ENCODE results near the gene SALL4. TPM values are rescaled to one million over a fixed set of nuclear protein-coding genes. Genes with fewer than 3 reads are reported as not detected.
"Not testable (repeated sequence)": the region's sequence is repeated elsewhere in the genome, so short reads cannot be mapped to it uniquely, and the experiment has no call there.

The SALL4 gene
- total RNA-seq, 1 donor from 2014 or later: not detected

DNA sequence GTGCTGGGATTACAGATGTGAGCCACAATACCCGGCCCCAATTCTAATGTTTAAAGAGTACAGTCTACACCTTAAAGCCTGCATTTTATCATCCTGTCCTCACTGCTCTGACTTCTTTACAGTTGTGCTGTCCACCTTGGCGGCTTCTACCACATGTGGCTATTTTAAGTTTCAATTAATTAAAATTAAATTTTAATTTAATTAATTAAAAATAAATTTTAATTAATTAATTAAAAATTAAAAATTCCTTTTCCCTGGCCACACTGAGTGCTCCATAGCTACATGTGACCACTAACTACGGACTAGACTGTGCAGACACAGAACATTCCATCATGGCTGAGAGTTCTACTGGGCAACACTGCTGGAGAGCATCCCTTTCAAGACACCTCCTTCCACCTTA, 61.5 kb downstream of the SALL4 start:
- DNase-seq (no peak), ATAC-seq (ENCODE audit: low read depth) (no peak)
- Mint-ChIP-seq H3K27me3 (peaks cover 4% of the 10 kb centered on the region), H3K4me3 (no peak overlapping the region), H3K36me3 (ENCODE audit: low read depth) (no peaks in the 10 kb centered on the region), H3K9me3 (no peaks in the 10 kb centered on the region), H3K27ac (no peak overlapping the region), H3K4me1 (no peaks in the 10 kb centered on the region)
- POLR2A ChIA-PET: no interaction called here
- TF ChIP-seq CTCF (IDR thresholded peaks at IDR 0.05): no peak
- intact Hi-C loops (cut with micrococcal nuclease): no loop called here
- CTCF ChIA-PET: no interaction called here

DNA sequence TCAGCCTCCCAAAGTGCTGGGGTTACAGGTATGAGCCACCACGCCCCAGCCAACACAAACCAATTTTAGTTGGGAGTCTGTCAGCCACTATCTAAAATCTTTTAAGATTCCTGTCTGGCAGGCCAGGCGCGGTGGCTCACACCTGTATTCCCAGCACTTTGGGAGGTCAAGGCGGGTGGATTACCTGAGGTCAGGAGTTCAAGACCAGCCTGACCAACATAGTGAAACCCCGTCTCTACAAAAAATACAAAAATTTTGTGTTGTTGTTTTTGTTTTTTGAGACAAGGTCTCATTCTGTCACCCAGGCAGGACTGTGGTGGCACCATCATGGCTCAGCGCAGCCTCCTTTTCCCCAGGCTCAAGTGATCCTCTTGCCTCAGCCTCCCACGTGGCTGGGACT, 62.0 kb downstream of the SALL4 start:
- not testable (repeated sequence) for H3K4me3 Mint-ChIP-seq; H3K4me1 Mint-ChIP-seq; ATAC-seq (ENCODE audit: low read depth)

GRCh38 chr20:51739722-51740249, 62.5 kb downstream of the SALL4 start:
- ATAC-seq (ENCODE audit: low read depth) (no peak), DNase-seq (no peak)
- intact Hi-C loops (cut with micrococcal nuclease): no loop called here
- POLR2A ChIA-PET: no interaction called here
- CTCF ChIA-PET: no interaction called here
- peaks cover 4% of the 10 kb centered on the region for H3K27me3 Mint-ChIP-seq
- no peak for TF ChIP-seq CTCF (IDR thresholded peaks at IDR 0.05)
- no peak overlapping the region for H3K4me3 Mint-ChIP-seq
- no peak overlapping the region for H3K27ac Mint-ChIP-seq
- no peaks in the 10 kb centered on the region for H3K36me3 Mint-ChIP-seq (ENCODE audit: low read depth)
- H3K9me3 Mint-ChIP-seq: no peaks in the 10 kb centered on the region
- no peaks in the 10 kb centered on the region for H3K4me1 Mint-ChIP-seq

More for the DNA sequence above, 62.0 kb downstream of the SALL4 start:
- H3K36me3 Mint-ChIP-seq (ENCODE audit: low read depth); DNase-seq; intact Hi-C loops (cut with micrococcal nuclease); H3K27me3 Mint-ChIP-seq; H3K9me3 Mint-ChIP-seq; POLR2A ChIA-PET; H3K27ac Mint-ChIP-seq; CTCF ChIA-PET: not testable (repeated sequence)

GRCh38 chr20:51738877-51739447, 63.4 kb downstream of the SALL4 start:
- ATAC-seq (ENCODE audit: low read depth): no peak
- H3K9me3 Mint-ChIP-seq: no peaks in the 10 kb centered on the region
- POLR2A ChIA-PET: no interaction called here

GRCh38 chr20:51738261-51738660, 64.1 kb downstream of the SALL4 start:
- H3K9me3 Mint-ChIP-seq; DNase-seq; H3K4me1 Mint-ChIP-seq; ATAC-seq (ENCODE audit: low read depth); H3K4me3 Mint-ChIP-seq; H3K27me3 Mint-ChIP-seq; intact Hi-C loops (cut with micrococcal nuclease); H3K27ac Mint-ChIP-seq; H3K36me3 Mint-ChIP-seq (ENCODE audit: low read depth); POLR2A ChIA-PET; CTCF ChIA-PET: not testable (repeated sequence)

More at GRCh38 chr20:51738877-51739447, 63.4 kb downstream of the SALL4 start:
- H3K36me3 Mint-ChIP-seq (ENCODE audit: low read depth): no peaks in the 10 kb centered on the region
- intact Hi-C loops (cut with micrococcal nuclease): no loop called here
- no peak overlapping the region for H3K27ac Mint-ChIP-seq
- DNase-seq: no peak
- TF ChIP-seq CTCF (IDR thresholded peaks at IDR 0.05): no peak
- H3K4me3 Mint-ChIP-seq: no peak overlapping the region
- H3K27me3 Mint-ChIP-seq: peaks cover 2% of the 10 kb centered on the region
- CTCF ChIA-PET: no interaction called here
- no peaks in the 10 kb centered on the region for H3K4me1 Mint-ChIP-seq

DNA sequence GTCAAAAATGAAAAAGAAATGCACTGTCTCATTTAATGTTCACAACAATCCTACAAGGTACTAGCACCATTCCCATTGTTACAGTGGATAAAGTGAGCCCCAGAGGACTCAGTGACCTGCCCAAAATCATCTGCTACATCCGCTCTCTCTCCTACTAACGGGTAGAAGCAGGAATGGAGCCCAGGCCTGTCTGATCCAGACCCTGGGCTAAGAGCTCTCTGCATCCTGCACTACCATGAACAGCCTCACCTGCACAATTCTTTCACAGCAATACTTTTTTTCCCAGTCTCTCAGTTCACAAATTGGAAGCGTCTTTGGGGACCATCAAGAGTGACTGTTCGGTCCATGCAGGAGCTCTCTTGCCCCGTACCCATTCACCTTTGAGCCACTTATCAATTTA, 65.4 kb downstream of the SALL4 start:
- no peaks in the 10 kb centered on the region for H3K9me3 Mint-ChIP-seq
- no peak overlapping the region for H3K4me3 Mint-ChIP-seq
- POLR2A ChIA-PET: no interaction called here
- DNase-seq (no peak), ATAC-seq (ENCODE audit: low read depth) (no peak)
- H3K27me3 Mint-ChIP-seq: peaks cover 8% of the 10 kb centered on the region
- H3K36me3 Mint-ChIP-seq (ENCODE audit: low read depth): no peaks in the 10 kb centered on the region
- CTCF ChIA-PET: no interaction called here
- TF ChIP-seq CTCF (IDR thresholded peaks at IDR 0.05): no peak
- H3K27ac Mint-ChIP-seq: no peak overlapping the region
- intact Hi-C loops (cut with micrococcal nuclease): no loop called here
- no peaks in the 10 kb centered on the region for H3K4me1 Mint-ChIP-seq
